NCI-H446 (cell line): ENCODE results near the gene WDR87.
"Not testable (repeated sequence)": the region's sequence is repeated elsewhere in the genome, so short reads cannot be mapped to it uniquely, and the experiment has no call there.

Experiments used
- DNase-seq, 2 experiments: peaks; one replicate each; lab custom pipeline; 2025; lab: John Stamatoyannopoulos, UW

The WDR87 gene

GRCh38 chr19:37930416-37930815 lies 24.0 kb upstream of the WDR87 start:
- DNase-seq: no peak

- no peak for DNase-seq
These were observed 23.0 kb upstream of the WDR87 start for GRCh38 chr19:37929355-37929923.

- DNase-seq: no peak
These were observed 22.3 kb upstream of the WDR87 start for GRCh38 chr19:37928527-37929286.

GRCh38 chr19:37926711-37927110 lies 20.3 kb upstream of the WDR87 start:
- no peak for DNase-seq

- no peak for DNase-seq
These were observed 19.9 kb upstream of the WDR87 start for GRCh38 chr19:37926255-37926654.

GRCh38 chr19:37925212-37925611 lies 18.8 kb upstream of the WDR87 start:
- no peak for DNase-seq

GRCh38 chr19:37924573-37924972 lies 18.2 kb upstream of the WDR87 start:
- DNase-seq: not testable (repeated sequence)

- no peak for DNase-seq
These were observed 14.4 kb upstream of the WDR87 start for GRCh38 chr19:37920591-37921450.

GRCh38 chr19:37914908-37915307 lies 8.5 kb upstream of the WDR87 start:
- DNase-seq: no peak

GRCh38 chr19:37909661-37910199 lies 3.3 kb upstream of the WDR87 start:
- no peak for DNase-seq

- DNase-seq: peak; percentile 19 to 41
These were observed 1.5 kb upstream of the WDR87 start for GRCh38 chr19:37907735-37908455.

- peak; percentile 92 to 97 for DNase-seq
These were observed 708 bp upstream of the WDR87 start, which contains the start of gene SIPA1L3 for GRCh38 chr19:37906869-37907734. TSS of gene SIPA1L3 (plus strand) at chr19:37907208. CDS start at chr19:38081566, 174,358 bp downstream.

- DNase-seq: no peak
These were observed 3.3 kb downstream of the WDR87 start for GRCh38 chr19:37903096-37903495.

- DNase-seq: peak; percentile 76 to 86
These were observed 3.7 kb downstream of the WDR87 start for GRCh38 chr19:37902668-37903067.

- DNase-seq: no peak
These were observed 6.4 kb downstream of the WDR87 start for GRCh38 chr19:37899966-37900365.

- DNase-seq: no peak
These were observed 6.9 kb downstream of the WDR87 start for GRCh38 chr19:37899453-37899852.

- no peak for DNase-seq
These were observed 10.2 kb downstream of the WDR87 start for GRCh38 chr19:37896180-37896579.

GRCh38 chr19:37893845-37894575 lies 12.4 kb downstream of the WDR87 start:
- no peak for DNase-seq

- no peak for DNase-seq
These were observed 19.8 kb downstream of the WDR87 start for GRCh38 chr19:37886571-37886970.

GRCh38 chr19:37885392-37885791 lies 21.0 kb downstream of the WDR87 start:
- no peak for DNase-seq
